ENCODE results near the gene STIP1. TPM values are rescaled to one million over a fixed set of nuclear protein-coding genes. Genes with fewer than 3 reads are reported as not detected.

Gene STIP1
- total and polyA plus RNA-seq, 9 of the 15 experiments (the other 6 are each of a cell fraction or from before 2014, with no cell fraction given) = 58.1 to 465 (median 346) TPM

GRCh38 chr11:64230171-64230984 lies 44.4 kb downstream of the STIP1 start, which contains the start of gene DNAJC4 (continued):
- TF ChIP-seq MGA (IDR thresholded peaks at IDR 0.05) (no peak), GATAD2A (IDR thresholded peaks at IDR 0.05) (no peak), ZFPM2 (CRISPR knock-in tag; IDR thresholded peaks at IDR 0.05) (no peak), ZNF707 (CRISPR knock-in tag; conservative IDR thresholded peaks at IDR 0.05) (no peak; the same call in 1 of the 2 replicates), ZNF431 (CRISPR knock-in tag; IDR thresholded peaks at IDR 0.05) (0 out of 2 replicates have a peak, but pooled peaks have one; percentile 37), HCFC1 (IDR thresholded peaks at IDR 0.05; ENCODE audit: low read depth, low read length) (no peak; the same call in 1 of the 2 replicates), PHTF2 (CRISPR knock-in tag; IDR thresholded peaks at IDR 0.05) (no peak), THAP7 (CRISPR knock-in tag; IDR thresholded peaks at IDR 0.05) (peak; percentile 52; the same call in 1 of the 2 replicates), ESRRA (IDR thresholded peaks at IDR 0.05; ENCODE audit: borderline replicate concordance, low read depth) (0 out of 2 replicates have a peak, but pooled peaks have one; percentile 35), KHSRP (IDR thresholded peaks at IDR 0.05) (no peak), PHF20 (IDR thresholded peaks at IDR 0.05; ENCODE audit: partially characterized antibody) (no peak), KDM2B (CRISPR knock-in tag; IDR thresholded peaks at IDR 0.05) (0 out of 2 replicates have a peak, but pooled peaks have one; percentile 46)
- TF ChIP-seq, protein P1, sequence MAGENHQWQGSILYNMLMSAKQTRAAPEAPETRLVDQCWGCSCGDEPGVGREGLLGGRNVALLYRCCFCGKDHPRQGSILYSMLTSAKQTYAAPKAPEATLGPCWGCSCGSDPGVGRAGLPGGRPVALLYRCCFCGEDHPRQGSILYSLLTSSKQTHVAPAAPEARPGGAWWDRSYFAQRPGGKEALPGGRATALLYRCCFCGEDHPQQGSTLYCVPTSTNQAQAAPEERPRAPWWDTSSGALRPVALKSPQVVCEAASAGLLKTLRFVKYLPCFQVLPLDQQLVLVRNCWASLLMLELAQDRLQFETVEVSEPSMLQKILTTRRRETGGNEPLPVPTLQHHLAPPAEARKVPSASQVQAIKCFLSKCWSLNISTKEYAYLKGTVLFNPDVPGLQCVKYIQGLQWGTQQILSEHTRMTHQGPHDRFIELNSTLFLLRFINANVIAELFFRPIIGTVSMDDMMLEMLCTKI (IDR thresholded peaks at IDR 0.05; ENCODE audit: partially characterized antibody) = no peak
- TF ChIP-seq, protein P2, sequence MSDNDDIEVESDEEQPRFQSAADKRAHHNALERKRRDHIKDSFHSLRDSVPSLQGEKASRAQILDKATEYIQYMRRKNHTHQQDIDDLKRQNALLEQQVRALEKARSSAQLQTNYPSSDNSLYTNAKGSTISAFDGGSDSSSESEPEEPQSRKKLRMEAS (CRISPR knock-in tag; IDR thresholded peaks at IDR 0.05) = no peak
